Hindlimb muscle (tissue), 1 donor: ENCODE measurements around the gene ZNF417. TPM values are rescaled to one million over a fixed set of nuclear protein-coding genes. Genes with fewer than 3 reads are reported as not detected.
"Not testable (repeated sequence)": the region's sequence is repeated elsewhere in the genome, so short reads cannot be mapped to it uniquely, and the experiment has no call there.

Experiments
- DNase-seq: peaks from one replicate; pipeline ENCODE4 v3.0.0-alpha.2; 2013
- polyA plus RNA-seq: library from polyadenylated mRNA; unstranded; fragments of 120-200 nt; gene quantifications from one replicate; pipeline ENCODE4 v1.2.1, GENCODE V29; 2013; ENCODE audit not compliant: insufficient read length

Gene ZNF417
- polyA plus RNA-seq, 1 donor = 14.7 TPM

DNA sequence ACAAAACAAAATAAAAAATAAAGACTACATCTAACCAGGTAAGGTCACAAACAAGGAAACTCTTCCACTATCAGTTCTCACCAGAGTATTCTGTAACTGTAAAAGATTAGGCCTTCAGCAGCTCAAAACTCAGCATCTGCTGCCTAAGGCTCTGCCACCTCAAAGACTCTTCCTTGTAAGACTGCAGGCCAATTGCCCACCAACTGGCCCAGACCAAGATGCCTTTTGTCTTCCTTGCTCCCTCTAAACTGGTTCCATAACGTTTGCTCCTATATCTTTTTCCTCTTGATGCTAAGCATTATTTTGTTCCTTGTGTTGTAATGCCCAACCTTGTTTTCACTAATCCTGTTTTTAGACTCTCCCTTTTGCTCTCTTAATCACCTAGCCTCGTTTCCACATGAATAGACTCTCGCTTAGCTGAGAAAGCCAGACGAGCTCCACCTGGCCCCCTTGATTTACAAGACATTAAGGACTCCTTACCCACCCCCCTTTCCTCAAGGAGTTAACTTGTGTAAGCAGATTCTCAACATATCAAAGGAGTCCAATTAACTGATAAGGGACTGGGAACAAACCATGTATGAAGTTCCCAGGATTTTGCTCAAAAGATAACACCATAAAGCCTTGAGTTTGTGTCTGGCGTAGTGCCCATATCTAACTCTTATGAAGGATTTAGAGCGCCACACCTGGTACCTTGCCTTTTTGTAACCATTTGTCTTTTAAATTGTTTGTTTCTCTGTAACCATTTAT lies 29.0 kb downstream of the ZNF417 start:
- DNase-seq = no peak

DNA sequence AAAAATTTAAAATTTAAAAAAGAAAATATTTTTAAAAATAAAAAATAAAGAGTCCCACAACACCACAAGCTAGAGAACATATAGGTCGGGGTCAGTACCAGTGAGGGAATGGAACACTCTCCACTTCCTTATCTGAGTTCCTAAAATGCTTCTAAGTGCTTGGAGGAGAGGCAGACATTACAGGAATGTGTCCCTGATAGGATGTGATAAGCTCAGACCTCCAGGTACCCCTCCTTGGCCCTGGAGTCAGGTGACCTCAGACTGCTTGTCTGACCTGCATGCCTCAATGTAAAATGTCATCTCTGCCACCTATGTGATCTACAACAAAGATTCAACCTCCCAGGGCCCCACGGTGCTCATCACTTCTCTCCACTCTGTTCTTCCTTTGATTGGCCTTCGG lies 30.3 kb downstream of the ZNF417 start:
- DNase-seq = no peak

DNA sequence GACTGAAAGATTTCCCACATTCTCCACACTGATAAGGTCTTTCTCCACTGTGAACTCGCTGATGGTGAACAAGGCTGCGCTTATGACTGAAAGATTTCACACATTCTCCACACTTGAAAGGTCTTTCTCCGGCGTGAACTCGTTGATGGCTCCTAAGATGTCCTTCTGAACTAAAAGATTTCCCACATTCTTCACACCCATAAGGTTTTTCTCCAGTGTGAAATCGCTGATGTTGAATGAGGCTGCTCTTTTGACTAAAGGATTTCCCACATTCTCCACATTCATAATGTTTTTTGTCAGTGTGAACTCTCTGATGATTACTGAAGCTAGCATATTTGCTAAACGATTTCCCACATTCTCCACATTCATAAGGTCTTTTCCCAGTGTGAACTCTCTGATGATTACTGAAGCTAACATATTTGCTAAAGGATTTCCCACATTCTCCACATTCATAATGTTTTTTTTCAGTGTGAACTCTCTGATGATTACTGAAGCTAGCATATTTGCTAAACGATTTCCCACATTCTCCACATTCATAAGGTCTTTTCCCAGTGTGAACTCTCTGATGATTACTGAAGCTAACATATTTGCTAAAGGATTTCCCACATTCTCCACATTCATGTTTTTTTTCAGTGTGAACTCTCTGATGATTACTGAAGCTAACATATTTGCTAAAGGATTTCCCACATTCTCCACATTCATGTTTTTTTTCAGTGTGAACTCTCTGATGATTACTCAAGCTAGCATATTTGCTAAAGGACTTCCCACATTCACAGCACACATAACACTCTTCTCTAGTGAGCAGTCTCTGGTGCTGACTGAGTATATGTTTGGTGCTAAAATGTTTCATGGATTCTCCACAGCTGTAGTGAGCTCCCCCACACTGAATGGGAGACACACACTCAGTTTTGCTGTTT lies 42.3 kb downstream of the ZNF417 start:
- DNase-seq = not testable (repeated sequence)

DNA sequence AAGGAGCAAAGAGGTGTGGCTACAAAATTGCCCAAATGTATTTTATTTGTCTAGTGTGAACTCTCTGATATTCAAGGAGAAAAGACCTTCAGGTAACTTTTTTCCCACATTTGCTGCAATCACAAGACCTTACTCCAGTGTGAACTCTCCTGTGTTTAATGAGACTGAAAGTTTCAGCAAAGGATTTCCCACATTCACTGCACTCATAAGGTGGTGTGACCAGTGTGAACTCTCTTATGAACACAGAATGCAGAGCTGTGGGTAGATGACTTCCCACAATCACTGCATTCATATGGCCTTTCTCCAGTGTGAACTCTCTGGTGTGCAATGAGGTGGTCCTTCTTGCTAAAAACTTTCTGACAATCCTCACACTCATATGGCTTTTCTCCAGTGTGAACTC lies 43.9 kb downstream of the ZNF417 start:
- DNase-seq = no peak

DNA sequence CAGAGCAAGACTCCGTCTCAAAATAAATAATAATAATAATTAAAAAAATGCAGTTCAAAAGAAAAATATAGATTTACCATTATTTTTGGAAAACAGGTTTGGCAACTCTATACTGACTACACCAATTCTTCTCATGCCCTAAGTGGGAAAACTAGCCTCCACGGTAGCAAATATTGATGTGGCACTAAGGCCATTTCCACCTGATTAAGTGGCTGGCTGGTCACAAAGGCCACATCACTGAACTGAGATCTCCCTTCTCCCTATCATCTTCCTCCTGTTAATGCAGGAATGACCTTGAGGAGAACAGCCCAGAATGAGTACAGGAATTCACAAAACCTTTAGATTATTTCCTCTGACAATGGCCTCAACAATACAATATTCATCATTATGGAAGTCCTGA lies 46.2 kb downstream of the ZNF417 start:
- DNase-seq = no peak

DNA sequence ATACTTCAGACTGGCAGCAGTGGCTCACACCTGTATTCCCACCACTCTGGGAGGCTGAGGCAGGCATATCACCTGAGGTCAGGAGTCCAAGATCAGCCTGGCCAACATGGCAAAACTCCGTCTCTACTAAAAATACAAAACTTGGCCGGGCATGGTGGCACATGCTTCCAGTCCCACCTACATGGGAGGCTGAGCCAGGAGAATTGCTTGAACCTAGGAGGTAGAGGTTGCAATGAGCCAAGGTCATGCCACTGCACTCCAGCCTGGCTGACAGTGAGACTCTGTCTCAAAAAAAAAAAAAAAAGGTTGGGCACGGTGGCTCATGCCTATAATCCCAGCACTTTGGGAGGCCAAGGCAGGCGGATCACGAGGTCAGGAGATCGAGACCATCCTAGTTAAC lies 46.7 kb downstream of the ZNF417 start:
- not testable (repeated sequence) for DNase-seq

- DNase-seq = no peak
Observed at GRCh38 chr19:57867868-57868492, 48.4 kb downstream of the ZNF417 start.

Other genes starting within 250 kb of the ZNF417 start
- gene ZSCAN4, start 247.7 kb downstream of the ZNF417 start, polyA plus RNA-seq = not detected
- 5.5 TPM for gene ZNF551, start 234.6 kb downstream of the ZNF417 start, polyA plus RNA-seq
- gene ZNF154, start 207.4 kb downstream of the ZNF417 start, polyA plus RNA-seq = 8.3 TPM
- gene ZNF671, start 189.0 kb downstream of the ZNF417 start, polyA plus RNA-seq = 6.7 TPM
- gene ZNF776, start 169.8 kb downstream of the ZNF417 start, polyA plus RNA-seq = 13.7 TPM
- gene ZNF586, start 146.9 kb downstream of the ZNF417 start, polyA plus RNA-seq = 13.6 TPM
- 7.1 TPM for gene ZNF552, start 101.7 kb downstream of the ZNF417 start, polyA plus RNA-seq
- gene ZNF587B, start 86.3 kb downstream of the ZNF417 start, polyA plus RNA-seq = 4.2 TPM
- 16.1 TPM for gene ZNF587, start 66.7 kb downstream of the ZNF417 start, polyA plus RNA-seq
- gene ZNF814, start 27.6 kb downstream of the ZNF417 start, polyA plus RNA-seq = 25.0 TPM
- gene ZNF418, start 18.8 kb upstream of the ZNF417 start, polyA plus RNA-seq = 10.2 TPM
- 5.4 TPM for gene ZNF256, start 31.1 kb upstream of the ZNF417 start, polyA plus RNA-seq
- gene C19orf18, start 57.9 kb upstream of the ZNF417 start, polyA plus RNA-seq = 0.79 TPM
- gene ZNF606, start 86.2 kb upstream of the ZNF417 start, polyA plus RNA-seq = 10.8 TPM
- 1.6 TPM for gene ZSCAN1, start 117.4 kb upstream of the ZNF417 start, polyA plus RNA-seq
- gene ZNF135, start 142.7 kb upstream of the ZNF417 start, polyA plus RNA-seq = 13.8 TPM
- gene ZSCAN18, start 181.6 kb upstream of the ZNF417 start, polyA plus RNA-seq = 64.4 TPM
- gene ZNF329, start 234.2 kb upstream of the ZNF417 start, polyA plus RNA-seq = 12.1 TPM